Measurements from ENCODE around the gene BCAN.

GRCh38 chr1:156700736-156701531 lies 59.0 kb downstream of the BCAN start:
- TF ChIP-seq, protein P1, sequence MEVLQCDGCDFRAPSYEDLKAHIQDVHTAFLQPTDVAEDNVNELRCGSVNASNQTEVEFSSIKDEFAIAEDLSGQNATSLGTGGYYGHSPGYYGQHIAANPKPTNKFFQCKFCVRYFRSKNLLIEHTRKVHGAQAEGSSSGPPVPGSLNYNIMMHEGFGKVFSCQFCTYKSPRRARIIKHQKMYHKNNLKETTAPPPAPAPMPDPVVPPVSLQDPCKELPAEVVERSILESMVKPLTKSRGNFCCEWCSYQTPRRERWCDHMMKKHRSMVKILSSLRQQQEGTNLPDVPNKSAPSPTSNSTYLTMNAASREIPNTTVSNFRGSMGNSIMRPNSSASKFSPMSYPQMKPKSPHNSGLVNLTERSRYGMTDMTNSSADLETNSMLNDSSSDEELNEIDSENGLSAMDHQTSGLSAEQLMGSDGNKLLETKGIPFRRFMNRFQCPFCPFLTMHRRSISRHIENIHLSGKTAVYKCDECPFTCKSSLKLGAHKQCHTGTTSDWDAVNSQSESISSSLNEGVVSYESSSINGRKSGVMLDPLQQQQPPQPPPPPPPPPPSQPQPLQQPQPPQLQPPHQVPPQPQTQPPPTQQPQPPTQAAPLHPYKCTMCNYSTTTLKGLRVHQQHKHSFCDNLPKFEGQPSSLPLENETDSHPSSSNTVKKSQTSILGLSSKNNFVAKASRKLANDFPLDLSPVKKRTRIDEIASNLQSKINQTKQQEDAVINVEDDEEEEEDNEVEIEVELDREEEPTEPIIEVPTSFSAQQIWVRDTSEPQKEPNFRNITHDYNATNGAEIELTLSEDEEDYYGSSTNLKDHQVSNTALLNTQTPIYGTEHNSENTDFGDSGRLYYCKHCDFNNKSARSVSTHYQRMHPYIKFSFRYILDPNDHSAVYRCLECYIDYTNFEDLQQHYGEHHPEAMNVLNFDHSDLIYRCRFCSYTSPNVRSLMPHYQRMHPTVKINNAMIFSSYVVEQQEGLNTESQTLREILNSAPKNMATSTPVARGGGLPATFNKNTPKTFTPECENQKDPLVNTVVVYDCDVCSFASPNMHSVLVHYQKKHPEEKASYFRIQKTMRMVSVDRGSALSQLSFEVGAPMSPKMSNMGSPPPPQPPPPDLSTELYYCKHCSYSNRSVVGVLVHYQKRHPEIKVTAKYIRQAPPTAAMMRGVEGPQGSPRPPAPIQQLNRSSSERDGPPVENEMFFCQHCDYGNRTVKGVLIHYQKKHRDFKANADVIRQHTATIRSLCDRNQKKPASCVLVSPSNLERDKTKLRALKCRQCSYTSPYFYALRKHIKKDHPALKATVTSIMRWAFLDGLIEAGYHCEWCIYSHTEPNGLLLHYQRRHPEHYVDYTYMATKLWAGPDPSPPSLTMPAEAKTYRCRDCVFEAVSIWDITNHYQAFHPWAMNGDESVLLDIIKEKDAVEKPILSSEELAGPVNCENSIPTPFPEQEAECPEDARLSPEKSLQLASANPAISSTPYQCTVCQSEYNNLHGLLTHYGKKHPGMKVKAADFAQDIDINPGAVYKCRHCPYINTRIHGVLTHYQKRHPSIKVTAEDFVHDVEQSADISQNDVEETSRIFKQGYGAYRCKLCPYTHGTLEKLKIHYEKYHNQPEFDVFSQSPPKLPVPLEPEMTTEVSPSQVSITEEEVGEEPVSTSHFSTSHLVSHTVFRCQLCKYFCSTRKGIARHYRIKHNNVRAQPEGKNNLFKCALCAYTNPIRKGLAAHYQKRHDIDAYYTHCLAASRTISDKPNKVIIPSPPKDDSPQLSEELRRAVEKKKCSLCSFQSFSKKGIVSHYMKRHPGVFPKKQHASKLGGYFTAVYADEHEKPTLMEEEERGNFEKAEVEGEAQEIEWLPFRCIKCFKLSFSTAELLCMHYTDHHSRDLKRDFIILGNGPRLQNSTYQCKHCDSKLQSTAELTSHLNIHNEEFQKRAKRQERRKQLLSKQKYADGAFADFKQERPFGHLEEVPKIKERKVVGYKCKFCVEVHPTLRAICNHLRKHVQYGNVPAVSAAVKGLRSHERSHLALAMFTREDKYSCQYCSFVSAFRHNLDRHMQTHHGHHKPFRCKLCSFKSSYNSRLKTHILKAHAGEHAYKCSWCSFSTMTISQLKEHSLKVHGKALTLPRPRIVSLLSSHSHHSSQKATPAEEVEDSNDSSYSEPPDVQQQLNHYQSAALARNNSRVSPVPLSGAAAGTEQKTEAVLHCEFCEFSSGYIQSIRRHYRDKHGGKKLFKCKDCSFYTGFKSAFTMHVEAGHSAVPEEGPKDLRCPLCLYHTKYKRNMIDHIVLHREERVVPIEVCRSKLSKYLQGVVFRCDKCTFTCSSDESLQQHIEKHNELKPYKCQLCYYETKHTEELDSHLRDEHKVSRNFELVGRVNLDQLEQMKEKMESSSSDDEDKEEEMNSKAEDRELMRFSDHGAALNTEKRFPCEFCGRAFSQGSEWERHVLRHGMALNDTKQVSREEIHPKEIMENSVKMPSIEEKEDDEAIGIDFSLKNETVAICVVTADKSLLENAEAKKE (CRISPR knock-in tag; IDR thresholded peaks at IDR 0.05): no peak
- no peak for TF ChIP-seq CTCF (conservative IDR thresholded peaks at IDR 0.05; ENCODE audit: low read depth in 2 of 2)
- no peak for TF ChIP-seq EZH2 (IDR thresholded peaks at IDR 0.05; ENCODE audit: low read depth, unreplicated experiment)
- TF ChIP-seq, protein P2, sequence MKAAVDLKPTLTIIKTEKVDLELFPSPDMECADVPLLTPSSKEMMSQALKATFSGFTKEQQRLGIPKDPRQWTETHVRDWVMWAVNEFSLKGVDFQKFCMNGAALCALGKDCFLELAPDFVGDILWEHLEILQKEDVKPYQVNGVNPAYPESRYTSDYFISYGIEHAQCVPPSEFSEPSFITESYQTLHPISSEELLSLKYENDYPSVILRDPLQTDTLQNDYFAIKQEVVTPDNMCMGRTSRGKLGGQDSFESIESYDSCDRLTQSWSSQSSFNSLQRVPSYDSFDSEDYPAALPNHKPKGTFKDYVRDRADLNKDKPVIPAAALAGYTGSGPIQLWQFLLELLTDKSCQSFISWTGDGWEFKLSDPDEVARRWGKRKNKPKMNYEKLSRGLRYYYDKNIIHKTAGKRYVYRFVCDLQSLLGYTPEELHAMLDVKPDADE (IDR thresholded peaks at IDR 0.05): no peak
- TF ChIP-seq POLR2AphosphoS5 (IDR thresholded peaks at IDR 0.05; ENCODE audit: low read depth): no peak
- TF ChIP-seq, protein P3, sequence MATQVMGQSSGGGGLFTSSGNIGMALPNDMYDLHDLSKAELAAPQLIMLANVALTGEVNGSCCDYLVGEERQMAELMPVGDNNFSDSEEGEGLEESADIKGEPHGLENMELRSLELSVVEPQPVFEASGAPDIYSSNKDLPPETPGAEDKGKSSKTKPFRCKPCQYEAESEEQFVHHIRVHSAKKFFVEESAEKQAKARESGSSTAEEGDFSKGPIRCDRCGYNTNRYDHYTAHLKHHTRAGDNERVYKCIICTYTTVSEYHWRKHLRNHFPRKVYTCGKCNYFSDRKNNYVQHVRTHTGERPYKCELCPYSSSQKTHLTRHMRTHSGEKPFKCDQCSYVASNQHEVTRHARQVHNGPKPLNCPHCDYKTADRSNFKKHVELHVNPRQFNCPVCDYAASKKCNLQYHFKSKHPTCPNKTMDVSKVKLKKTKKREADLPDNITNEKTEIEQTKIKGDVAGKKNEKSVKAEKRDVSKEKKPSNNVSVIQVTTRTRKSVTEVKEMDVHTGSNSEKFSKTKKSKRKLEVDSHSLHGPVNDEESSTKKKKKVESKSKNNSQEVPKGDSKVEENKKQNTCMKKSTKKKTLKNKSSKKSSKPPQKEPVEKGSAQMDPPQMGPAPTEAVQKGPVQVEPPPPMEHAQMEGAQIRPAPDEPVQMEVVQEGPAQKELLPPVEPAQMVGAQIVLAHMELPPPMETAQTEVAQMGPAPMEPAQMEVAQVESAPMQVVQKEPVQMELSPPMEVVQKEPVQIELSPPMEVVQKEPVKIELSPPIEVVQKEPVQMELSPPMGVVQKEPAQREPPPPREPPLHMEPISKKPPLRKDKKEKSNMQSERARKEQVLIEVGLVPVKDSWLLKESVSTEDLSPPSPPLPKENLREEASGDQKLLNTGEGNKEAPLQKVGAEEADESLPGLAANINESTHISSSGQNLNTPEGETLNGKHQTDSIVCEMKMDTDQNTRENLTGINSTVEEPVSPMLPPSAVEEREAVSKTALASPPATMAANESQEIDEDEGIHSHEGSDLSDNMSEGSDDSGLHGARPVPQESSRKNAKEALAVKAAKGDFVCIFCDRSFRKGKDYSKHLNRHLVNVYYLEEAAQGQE (IDR thresholded peaks at IDR 0.05; ENCODE audit: unreplicated experiment): no peak
- TF ChIP-seq ZNF114 (CRISPR knock-in tag; IDR thresholded peaks at IDR 0.05): no peak
- TF ChIP-seq JUNB (IDR thresholded peaks at IDR 0.05; ENCODE audit: unreplicated experiment): no peak
- TF ChIP-seq EZH2phosphoT487 (IDR thresholded peaks at IDR 0.05; ENCODE audit: unreplicated experiment): no peak
- no peak for TF ChIP-seq CREB1 (CRISPR knock-in tag; IDR thresholded peaks at IDR 0.05; ENCODE audit: low read depth)
- TF ChIP-seq STAT1 (IDR thresholded peaks at IDR 0.05; ENCODE audit: unreplicated experiment): no peak
- TF ChIP-seq ZNF331 (CRISPR knock-in tag; IDR thresholded peaks at IDR 0.05; ENCODE audit: low read depth): no peak
- TF ChIP-seq NANOG (IDR thresholded peaks at IDR 0.05; ENCODE audit: borderline replicate concordance): no peak

Data from GM23338 (cell line).